WERI-Rb-1 (cell line): ENCODE results near the gene KIRREL3.

Experiments used
- DNase-seq: peaks from one replicate; pipeline ENCODE4 v3.0.0-alpha.2; 2020
- H3K27ac ChIP-seq: fragments of 250-450 bp; sonication (Bioruptor Pico); 2 replicates; pipeline ENCODE4 v1.5.1; 2020; ENCODE audit warnings: mild to moderate bottlenecking, moderate library complexity
- H3K27me3 ChIP-seq: fragments of 250-450 bp; sonication (Bioruptor Pico); 2 replicates; pipeline ENCODE4 v1.5.1; 2021; ENCODE audit warnings: mild to moderate bottlenecking, low read depth, moderate library complexity; ENCODE audit not compliant: insufficient read depth, severe bottlenecking
- H3K36me3 ChIP-seq: fragments of 250-450 bp; sonication (Bioruptor Pico); 2 replicates; pipeline ENCODE4 v1.5.1; 2020; ENCODE audit warnings: mild to moderate bottlenecking, moderate library complexity
- H3K4me3 ChIP-seq: 2 replicates; pipeline ENCODE4 v1.5.1; 2011; ENCODE audit warnings: low read depth, mild to moderate bottlenecking, control low read depth, low read length
- H3K9me3 ChIP-seq: fragments of 250-450 bp; sonication (Bioruptor Pico); 2 replicates; pipeline ENCODE4 v1.5.1; 2021; ENCODE audit warnings: mild to moderate bottlenecking, moderate library complexity; ENCODE audit not compliant: severe bottlenecking
- TF ChIP-seq, protein P1 (sequence below): IDR thresholded peaks from 2 replicates; pipeline ENCODE4 v1.5.1; 2011; ENCODE audit warnings: low read depth, mild to moderate bottlenecking, control low read depth, inconsistent platforms, low read length

The KIRREL3 gene

DNA sequence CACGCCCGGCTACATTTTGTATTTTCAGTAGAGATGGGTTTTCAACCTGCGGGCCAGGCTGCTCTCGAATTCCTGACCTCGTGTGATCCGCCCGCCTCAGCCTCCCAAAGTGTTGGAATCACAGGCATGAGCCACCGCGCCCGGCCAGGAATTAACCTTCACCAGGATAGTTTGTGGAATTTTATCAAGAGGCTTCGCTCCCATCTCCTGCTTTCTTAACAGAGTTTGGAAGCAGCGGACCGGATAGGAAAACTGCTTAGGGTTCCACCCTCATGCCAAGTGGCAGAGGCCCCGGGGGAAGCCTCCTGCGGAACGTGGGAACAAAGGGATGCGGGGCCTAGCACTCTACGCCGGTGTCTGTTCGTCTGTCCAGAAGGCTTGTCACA is 415.2 kb downstream of the KIRREL3 start:
- H3K9me3 ChIP-seq: no peaks in the 10 kb centered on the region
- no peak for DNase-seq
- no peak overlapping the region for H3K4me3 ChIP-seq
- H3K36me3 ChIP-seq: no peaks in the 10 kb centered on the region
- peak overlapping the region; percentile 40 for H3K27ac ChIP-seq
- TF ChIP-seq, protein P1, sequence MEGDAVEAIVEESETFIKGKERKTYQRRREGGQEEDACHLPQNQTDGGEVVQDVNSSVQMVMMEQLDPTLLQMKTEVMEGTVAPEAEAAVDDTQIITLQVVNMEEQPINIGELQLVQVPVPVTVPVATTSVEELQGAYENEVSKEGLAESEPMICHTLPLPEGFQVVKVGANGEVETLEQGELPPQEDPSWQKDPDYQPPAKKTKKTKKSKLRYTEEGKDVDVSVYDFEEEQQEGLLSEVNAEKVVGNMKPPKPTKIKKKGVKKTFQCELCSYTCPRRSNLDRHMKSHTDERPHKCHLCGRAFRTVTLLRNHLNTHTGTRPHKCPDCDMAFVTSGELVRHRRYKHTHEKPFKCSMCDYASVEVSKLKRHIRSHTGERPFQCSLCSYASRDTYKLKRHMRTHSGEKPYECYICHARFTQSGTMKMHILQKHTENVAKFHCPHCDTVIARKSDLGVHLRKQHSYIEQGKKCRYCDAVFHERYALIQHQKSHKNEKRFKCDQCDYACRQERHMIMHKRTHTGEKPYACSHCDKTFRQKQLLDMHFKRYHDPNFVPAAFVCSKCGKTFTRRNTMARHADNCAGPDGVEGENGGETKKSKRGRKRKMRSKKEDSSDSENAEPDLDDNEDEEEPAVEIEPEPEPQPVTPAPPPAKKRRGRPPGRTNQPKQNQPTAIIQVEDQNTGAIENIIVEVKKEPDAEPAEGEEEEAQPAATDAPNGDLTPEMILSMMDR: no peak
- H3K27me3 ChIP-seq: no peaks in the 10 kb centered on the region

DNA sequence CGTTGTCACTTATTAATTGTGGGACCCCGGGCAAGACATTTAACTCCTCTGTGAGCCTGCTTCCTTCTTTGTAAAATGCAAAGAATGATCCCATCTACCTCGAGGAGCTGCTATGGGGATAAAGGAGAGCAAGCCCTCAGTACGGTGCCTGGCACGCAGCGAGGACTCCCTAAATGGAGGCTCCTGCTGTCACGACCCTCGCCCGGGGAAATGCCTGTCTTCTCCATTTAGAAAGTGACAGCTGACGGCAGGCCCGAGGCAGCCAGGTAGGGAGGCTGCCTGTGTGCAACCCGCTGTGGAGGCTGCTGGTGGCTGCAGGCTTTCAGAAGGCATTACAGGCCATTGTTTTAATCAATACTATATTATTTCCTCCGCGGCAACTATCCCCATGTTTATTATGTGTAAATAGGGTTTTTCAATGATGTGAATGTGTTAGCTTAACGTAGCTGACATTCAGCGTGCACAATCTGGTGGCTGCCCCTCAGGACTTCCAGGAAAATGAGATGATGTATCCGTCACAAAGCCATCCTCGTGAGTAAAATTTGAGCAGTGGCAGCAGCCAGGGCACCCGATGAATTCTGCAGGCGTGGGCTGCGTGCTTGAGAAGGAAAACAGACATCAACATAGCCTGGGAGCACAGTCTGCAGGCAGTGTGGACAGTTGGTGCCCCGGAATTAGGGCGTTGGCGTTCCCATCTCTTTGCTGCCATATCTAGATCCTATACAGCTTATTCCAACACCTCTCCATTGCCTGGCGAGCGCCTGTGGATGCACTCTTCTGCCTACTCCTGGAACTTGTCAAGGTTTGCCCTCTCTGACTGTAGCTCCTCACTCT is 416.8 kb downstream of the KIRREL3 start:
- Histone ChIP-seq H3K27ac (no peak overlapping the region), H3K36me3 (no peaks in the 10 kb centered on the region), H3K9me3 (no peaks in the 10 kb centered on the region), H3K27me3 (no peaks in the 10 kb centered on the region), H3K4me3 (no peak overlapping the region)
- TF ChIP-seq, protein P1: no peak
- DNase-seq: no peak

DNA sequence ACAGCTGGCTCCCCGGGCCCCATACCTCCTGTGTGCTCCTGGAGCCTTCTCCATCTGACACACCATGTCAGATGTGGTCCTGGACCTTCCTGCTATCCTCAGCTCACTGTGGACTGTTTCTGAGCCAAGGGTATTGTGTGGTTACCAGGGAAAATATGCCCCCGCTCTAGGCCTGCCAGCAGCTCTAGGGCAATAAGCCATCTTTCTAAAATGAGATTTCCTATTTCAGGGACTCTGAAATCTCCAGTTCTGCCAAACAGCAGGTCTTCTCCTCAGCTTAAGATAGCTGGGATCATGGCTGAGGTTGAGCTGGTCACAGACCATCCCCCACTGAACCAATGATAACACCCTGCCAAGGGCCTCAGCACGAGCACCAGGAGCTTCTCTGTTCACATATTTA is 417.5 kb downstream of the KIRREL3 start:
- DNase-seq: no peak
- Histone ChIP-seq H3K27me3 (no peaks in the 10 kb centered on the region), H3K27ac (peak overlapping the region; percentile 41), H3K9me3 (no peaks in the 10 kb centered on the region), H3K4me3 (no peak overlapping the region), H3K36me3 (no peaks in the 10 kb centered on the region)
- TF ChIP-seq, protein P1: no peak

DNA sequence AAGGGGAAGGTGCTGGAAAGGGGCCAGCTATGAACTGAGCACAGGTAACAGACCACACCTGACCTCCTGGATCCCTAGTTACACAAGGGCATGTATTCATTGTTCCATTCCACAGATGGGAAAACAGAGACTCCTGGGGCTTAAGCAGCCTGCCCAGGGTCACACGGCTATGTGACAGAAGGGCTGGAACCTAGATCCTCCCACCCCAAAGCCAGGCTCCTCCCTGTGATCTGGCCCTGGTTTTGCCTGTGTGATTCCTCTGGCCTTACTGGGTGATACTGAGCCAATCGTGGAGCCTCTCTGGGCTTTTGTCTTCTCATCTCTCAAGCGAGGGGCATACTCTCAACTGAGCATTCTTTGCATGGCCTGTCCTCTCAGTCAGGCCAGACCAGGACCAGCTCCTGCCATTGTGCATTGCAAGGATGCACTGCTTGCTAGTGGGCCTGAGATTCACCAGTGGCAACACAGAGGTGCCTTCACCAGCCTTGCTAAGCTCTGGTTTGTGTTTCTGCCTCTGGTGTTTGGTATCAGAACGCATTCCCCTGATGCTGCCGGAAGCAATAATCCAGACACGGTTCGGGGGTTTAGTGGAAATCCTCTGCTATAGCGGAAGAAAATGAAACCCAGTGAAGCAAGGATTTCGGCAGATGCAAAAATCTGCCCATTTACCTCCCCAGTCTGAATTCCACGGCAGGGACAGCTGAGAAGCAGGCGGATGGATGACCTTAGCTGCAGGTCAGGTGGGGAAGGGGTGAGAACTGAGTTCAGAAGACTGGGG is 418.5 kb downstream of the KIRREL3 start:
- DNase-seq: peak; percentile 44
- Histone ChIP-seq H3K4me3 (peak overlapping the region; percentile 22), H3K36me3 (no peaks in the 10 kb centered on the region), H3K27ac (peak overlapping the region; percentile 41), H3K9me3 (no peaks in the 10 kb centered on the region), H3K27me3 (no peaks in the 10 kb centered on the region)
- TF ChIP-seq, protein P1: no peak

DNA sequence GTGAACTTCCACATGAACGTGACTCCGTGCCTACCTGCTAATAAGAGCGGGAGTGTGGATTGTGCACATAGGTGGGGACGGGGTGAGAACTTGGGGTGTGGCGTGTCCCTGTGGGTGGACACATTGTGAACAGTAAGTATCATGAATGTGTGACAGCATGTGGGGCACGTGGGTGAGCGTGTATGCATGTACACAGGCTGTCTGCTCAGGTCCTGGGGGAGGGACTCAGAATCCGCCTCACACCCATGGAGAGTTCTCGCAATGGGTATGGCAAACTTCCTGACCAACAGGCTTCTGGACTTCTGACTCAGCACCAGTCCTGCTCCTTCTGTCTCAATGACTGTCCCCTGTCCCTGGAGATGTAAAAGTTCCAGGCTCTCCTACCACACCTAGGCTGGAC is 422.1 kb downstream of the KIRREL3 start:
- Histone ChIP-seq H3K27ac (no peak overlapping the region), H3K36me3 (no peaks in the 10 kb centered on the region), H3K9me3 (no peaks in the 10 kb centered on the region), H3K4me3 (no peak overlapping the region), H3K27me3 (no peaks in the 10 kb centered on the region)
- DNase-seq: no peak
- TF ChIP-seq, protein P1: no peak
